ENCODE data around the gene VWA7.

- TF ChIP-seq, protein P1, sequence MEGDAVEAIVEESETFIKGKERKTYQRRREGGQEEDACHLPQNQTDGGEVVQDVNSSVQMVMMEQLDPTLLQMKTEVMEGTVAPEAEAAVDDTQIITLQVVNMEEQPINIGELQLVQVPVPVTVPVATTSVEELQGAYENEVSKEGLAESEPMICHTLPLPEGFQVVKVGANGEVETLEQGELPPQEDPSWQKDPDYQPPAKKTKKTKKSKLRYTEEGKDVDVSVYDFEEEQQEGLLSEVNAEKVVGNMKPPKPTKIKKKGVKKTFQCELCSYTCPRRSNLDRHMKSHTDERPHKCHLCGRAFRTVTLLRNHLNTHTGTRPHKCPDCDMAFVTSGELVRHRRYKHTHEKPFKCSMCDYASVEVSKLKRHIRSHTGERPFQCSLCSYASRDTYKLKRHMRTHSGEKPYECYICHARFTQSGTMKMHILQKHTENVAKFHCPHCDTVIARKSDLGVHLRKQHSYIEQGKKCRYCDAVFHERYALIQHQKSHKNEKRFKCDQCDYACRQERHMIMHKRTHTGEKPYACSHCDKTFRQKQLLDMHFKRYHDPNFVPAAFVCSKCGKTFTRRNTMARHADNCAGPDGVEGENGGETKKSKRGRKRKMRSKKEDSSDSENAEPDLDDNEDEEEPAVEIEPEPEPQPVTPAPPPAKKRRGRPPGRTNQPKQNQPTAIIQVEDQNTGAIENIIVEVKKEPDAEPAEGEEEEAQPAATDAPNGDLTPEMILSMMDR (IDR thresholded peaks at IDR 0.05), result no peak
- peak in 1 of 3 donors; percentile 22 for TF ChIP-seq POLR2AphosphoS5 (IDR thresholded peaks at IDR 0.05)
These were observed 47.0 kb downstream of the VWA7 start for GRCh38 chr6:31729979-31730630.
